ENCODE data around the gene TXNL1.
"Not testable (repeated sequence)": the region's sequence is repeated elsewhere in the genome, so short reads cannot be mapped to it uniquely, and the experiment has no call there.

The TXNL1 gene

DNA sequence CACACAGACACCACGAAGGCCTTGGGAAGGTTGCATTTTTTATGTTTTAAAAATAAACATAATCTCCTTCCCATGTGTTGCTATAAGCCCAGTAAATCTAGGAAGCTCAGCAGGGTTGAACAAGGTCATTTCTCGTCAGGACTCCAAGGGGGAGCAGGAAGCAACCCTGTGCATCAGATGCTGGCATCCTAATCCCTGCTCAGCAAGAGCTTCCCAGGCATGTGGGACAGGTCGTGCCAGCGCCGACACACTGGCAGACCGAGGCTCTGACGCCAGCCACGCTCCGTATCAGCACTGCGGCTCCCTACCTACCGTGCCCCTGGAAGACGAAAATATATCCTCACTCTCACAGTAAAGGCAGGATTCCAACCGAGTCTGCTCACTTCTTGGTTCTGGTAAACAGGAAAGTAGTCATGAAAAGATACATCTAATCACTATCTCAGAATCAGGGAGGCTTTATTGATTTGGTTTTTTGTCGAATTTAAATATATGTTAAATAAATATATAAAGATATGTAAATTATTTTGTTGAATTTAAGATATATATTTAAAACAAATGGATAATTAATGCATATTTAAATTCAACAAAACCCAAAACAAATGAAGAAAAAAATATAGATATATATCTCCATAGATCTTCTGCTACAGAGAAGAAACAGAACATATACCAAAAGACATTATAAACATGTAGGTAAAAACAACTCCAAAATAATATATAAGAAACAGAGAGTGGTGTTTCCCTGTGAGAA lies 61.4 kb downstream of the TXNL1 start:
- no peak for DNase-seq (ENCODE audit: low read depth)
- H3K4me3 ChIP-seq (ENCODE audit: low read depth, low read length), result no peak overlapping the region

DNA sequence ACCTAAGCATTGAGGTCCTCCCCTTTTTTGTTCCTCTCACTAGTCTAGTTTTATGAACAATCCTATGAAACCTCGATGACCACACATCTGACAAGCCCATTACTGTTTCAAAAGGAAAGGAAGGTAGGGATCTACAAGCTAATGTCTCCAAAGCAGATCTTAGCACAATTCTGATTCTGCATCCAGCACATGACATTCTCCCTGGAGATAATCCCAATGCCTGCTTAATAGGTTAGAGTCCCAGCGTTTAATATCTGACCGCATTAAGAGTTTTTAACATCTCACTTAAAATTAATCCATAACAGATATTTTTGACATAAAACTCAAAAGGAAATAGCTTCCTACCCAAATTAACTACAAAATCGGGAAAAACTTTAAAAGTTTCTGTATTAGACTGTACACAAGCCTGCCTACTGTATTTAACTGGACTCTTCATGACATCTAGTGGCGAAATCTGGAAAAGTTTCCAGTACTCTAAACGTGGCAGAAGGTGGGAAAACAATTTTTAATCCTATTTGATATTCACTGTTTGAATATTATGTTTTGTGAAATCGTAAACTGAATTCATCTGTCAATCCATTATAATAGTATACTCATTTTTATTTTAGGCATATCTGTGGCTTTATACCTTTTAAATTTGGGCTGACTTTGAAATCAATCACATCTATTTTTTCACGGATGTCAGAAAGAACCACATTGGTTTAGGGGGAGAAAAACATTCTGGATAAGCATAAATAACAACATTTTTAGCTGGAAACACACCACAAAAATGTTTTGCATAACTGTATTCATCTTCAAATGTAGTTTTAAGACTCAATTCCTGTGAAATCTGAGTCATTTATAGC lies 62.4 kb downstream of the TXNL1 start:
- no peak overlapping the region for H3K4me3 ChIP-seq (ENCODE audit: low read depth, low read length)
- peak; percentile 21 for DNase-seq (ENCODE audit: low read depth)

- no peak overlapping the region for H3K4me3 ChIP-seq (ENCODE audit: low read depth, low read length)
- no peak for DNase-seq (ENCODE audit: low read depth)
Measured at GRCh38 chr18:56574861-56575260, 63.5 kb downstream of the TXNL1 start.

DNA sequence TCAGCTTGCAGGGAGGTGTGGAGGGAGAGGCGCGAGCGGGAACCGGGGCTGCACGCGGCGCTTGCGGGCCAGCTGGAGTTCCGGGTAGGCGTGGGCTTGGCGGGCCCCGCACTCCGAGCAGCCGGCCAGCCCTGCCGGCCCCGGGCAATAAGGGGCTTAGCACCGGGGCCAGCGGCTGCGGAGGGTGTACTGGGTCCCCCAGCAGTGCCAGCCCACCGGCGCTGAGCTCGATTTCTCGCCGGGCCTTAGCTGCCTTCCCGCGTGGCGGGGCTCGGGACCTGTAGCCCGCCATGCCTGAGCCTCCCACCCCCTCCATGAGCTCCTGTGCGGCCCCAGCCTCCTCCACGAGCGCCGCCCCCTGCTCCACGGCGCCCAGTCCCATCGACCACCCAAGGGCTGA lies 66.1 kb downstream of the TXNL1 start:
- not testable (repeated sequence) for H3K4me3 ChIP-seq (ENCODE audit: low read depth, low read length); DNase-seq (ENCODE audit: low read depth)

DNA sequence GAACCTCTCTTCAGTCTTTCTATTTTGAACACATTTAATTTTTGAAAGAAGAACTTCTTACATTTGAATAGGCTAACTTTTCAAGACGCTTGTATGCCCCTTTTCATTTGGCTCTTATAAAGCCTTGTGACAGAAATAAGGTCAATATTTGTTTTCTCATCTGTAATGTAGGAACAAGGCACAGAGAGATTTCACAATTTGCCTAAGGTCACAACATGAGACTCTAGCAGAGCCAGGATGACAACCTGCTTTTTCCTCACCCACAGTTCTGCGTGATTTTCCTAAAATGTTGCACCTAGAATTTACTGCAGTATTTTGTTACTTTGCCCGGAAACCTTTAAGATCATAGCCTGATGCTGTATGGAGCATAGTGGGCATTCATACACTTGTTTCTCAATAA lies 67.4 kb downstream of the TXNL1 start:
- H3K4me3 ChIP-seq (ENCODE audit: low read depth, low read length), result no peak overlapping the region
- DNase-seq (ENCODE audit: low read depth), result no peak

GRCh38 chr18:56569416-56569815 lies 69.0 kb downstream of the TXNL1 start:
- no peak overlapping the region for H3K4me3 ChIP-seq (ENCODE audit: low read depth, low read length)
- DNase-seq (ENCODE audit: low read depth), result no peak

DNA sequence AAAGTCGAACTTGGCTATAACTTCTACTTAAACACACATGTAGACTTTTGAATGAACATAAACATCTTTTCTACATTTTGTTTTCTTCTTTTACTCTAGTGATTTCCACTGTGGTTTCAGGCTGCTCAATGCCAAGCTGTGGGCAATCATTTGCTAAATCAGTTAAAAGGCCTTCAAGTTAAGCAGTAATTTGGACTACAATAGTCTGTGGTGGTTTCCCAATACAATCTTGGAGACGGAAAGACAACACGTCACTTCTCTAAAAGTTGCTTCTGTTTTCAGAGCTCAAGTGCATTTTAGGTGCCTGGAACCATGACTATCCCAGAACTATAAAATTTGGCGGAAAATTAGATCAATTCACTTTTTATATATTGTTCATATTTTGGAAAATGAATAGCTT lies 69.4 kb downstream of the TXNL1 start:
- DNase-seq (ENCODE audit: low read depth), result no peak
- H3K4me3 ChIP-seq (ENCODE audit: low read depth, low read length), result no peak overlapping the region

- DNase-seq (ENCODE audit: low read depth), result peak; percentile 90
- no peak overlapping the region for H3K4me3 ChIP-seq (ENCODE audit: low read depth, low read length)
Measured at GRCh38 chr18:56565551-56566345, 72.6 kb downstream of the TXNL1 start.

GRCh38 chr18:56565046-56565445 lies 73.3 kb downstream of the TXNL1 start:
- DNase-seq (ENCODE audit: low read depth), result no peak
- no peak overlapping the region for H3K4me3 ChIP-seq (ENCODE audit: low read depth, low read length)

GRCh38 chr18:56563568-56563967 lies 74.8 kb downstream of the TXNL1 start:
- no peak for DNase-seq (ENCODE audit: low read depth)
- no peak overlapping the region for H3K4me3 ChIP-seq (ENCODE audit: low read depth, low read length)

- no peak for DNase-seq (ENCODE audit: low read depth)
- H3K4me3 ChIP-seq (ENCODE audit: low read depth, low read length), result no peak overlapping the region
Measured at GRCh38 chr18:56562479-56562878, 75.9 kb downstream of the TXNL1 start.

GRCh38 chr18:56560992-56561391 lies 77.4 kb downstream of the TXNL1 start:
- H3K4me3 ChIP-seq (ENCODE audit: low read depth, low read length), result no peak overlapping the region
- no peak for DNase-seq (ENCODE audit: low read depth)

- no peak overlapping the region for H3K4me3 ChIP-seq (ENCODE audit: low read depth, low read length)
- DNase-seq (ENCODE audit: low read depth), result no peak
Measured at GRCh38 chr18:56559044-56559443, 79.3 kb downstream of the TXNL1 start.

GRCh38 chr18:56556907-56557306 lies 81.5 kb downstream of the TXNL1 start:
- no peak overlapping the region for H3K4me3 ChIP-seq (ENCODE audit: low read depth, low read length)
- no peak for DNase-seq (ENCODE audit: low read depth)

DNA sequence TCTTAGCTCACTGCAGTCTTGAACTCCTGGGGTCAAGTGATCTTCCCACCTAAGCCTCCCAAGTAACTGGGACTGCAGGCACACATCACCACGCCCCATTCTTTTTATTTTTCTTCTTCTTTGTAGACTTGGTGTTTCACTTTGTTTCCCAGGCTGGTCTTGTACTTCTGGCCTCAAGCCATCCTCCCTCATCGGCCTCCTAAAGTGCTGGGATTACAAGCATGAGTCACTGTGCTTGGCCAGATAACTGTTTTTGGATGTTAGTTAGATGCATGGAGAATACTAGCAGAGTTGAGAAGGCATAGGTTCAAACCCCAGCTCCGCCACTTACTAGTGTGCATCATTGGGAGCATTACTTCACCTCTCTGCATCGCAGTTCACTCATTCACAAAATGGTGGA lies 88.3 kb downstream of the TXNL1 start:
- no peak overlapping the region for H3K4me3 ChIP-seq (ENCODE audit: low read depth, low read length)
- no peak for DNase-seq (ENCODE audit: low read depth)
